Stimulated activated CD4-positive, alpha-beta T cell treated with anti-CD3 and anti-CD28 coated beads, Interleukin-12 subunit alpha, Interleukin-12 subunit beta, amount 100 ng/mL, for 24 hours (primary cell): ENCODE results near the gene IRX5.

Experiments
- DNase-seq, 2 experiments: peaks; one replicate each; pipeline ENCODE4 v3.0.0-alpha.2; 2020; ENCODE audit warnings: low read depth in 2 of 2

The IRX5 gene

GRCh38 chr16:54931120-54932014 is 702 bp downstream of the IRX5 start:
- no peak for DNase-seq

- DNase-seq, result no peak
These were observed 1.5 kb downstream of the IRX5 start for GRCh38 chr16:54932021-54932660.

- DNase-seq, result no peak
These were observed 2.1 kb downstream of the IRX5 start for GRCh38 chr16:54932737-54933254.

GRCh38 chr16:54933281-54934011 is 2.8 kb downstream of the IRX5 start:
- DNase-seq, result no peak

GRCh38 chr16:54934481-54935265 is 4.0 kb downstream of the IRX5 start:
- no peak for DNase-seq

- DNase-seq, result no peak
These were observed 4.8 kb downstream of the IRX5 start for GRCh38 chr16:54935266-54935968.

- DNase-seq, result no peak
These were observed 5.7 kb downstream of the IRX5 start for GRCh38 chr16:54936201-54936978.

- no peak for DNase-seq
These were observed 6.5 kb downstream of the IRX5 start for GRCh38 chr16:54936979-54937670.

- no peak for DNase-seq
These were observed 7.1 kb downstream of the IRX5 start for GRCh38 chr16:54937671-54938211.

GRCh38 chr16:54938212-54939028 is 7.8 kb downstream of the IRX5 start:
- DNase-seq, result no peak

GRCh38 chr16:54939029-54939346 is 8.3 kb downstream of the IRX5 start:
- DNase-seq, result no peak

GRCh38 chr16:54939510-54940278 is 9.0 kb downstream of the IRX5 start:
- no peak for DNase-seq

- DNase-seq, result no peak
These were observed 9.6 kb downstream of the IRX5 start for GRCh38 chr16:54940279-54940604.

- no peak for DNase-seq
These were observed 11.8 kb downstream of the IRX5 start for GRCh38 chr16:54942353-54942943.

- DNase-seq, result no peak
These were observed 13.3 kb downstream of the IRX5 start for GRCh38 chr16:54944002-54944401.

GRCh38 chr16:54945063-54945462 is 14.4 kb downstream of the IRX5 start:
- DNase-seq, result no peak

GRCh38 chr16:54946909-54947308 is 16.2 kb downstream of the IRX5 start:
- DNase-seq, result no peak
